H1 (cell line): Measurements from ENCODE around the gene UBE2E1. TPM values are rescaled to one million over a fixed set of nuclear protein-coding genes. Genes with fewer than 3 reads are reported as not detected.

Experiments
- CTCF ChIA-PET: fragments of 300-600 bp; sonication (Branson Sonifier 250); formaldehyde crosslinking; loops from one replicate; lab custom pipeline; 2021; ENCODE audit not compliant: partially characterized antibody; lab: Charles Lee
- POLR2A ChIA-PET: fragments of 300-600 bp; sonication (Branson Sonifier 250); formaldehyde crosslinking; loops from one replicate; lab custom pipeline; 2021; ENCODE audit warnings: inconsistent platforms; ENCODE audit not compliant: partially characterized antibody; lab: Charles Lee
- DNase-seq, 2 experiments: peaks; one replicate each; pipeline versions ENCODE4 v3.0.0 to v3.0.0-alpha.2; 2010 to 2022; ENCODE audit warnings: low spot score in 2 of 2, low read depth in 1 of 2, mixed read lengths in 1 of 2
- FAIRE-seq: peaks from 2 replicates; lab custom pipeline; 2011; peaks lifted over from hg19 to GRCh38; lab: Jason Lieb, UNC
- H2AFZ ChIP-seq: 2 replicates; pipeline ENCODE4 v1.8.1; 2012; ENCODE audit warnings: low read length, inconsistent platforms
- H2AK5ac ChIP-seq: 2 replicates; pipeline ENCODE4 v1.6.1; 2013; ENCODE audit warnings: low read depth, low read length
- H2BK120ac ChIP-seq: replicated peaks from 2 replicates; pipeline ENCODE3; 2013; ENCODE audit warnings: low read depth, low read length, inconsistent platforms
- H2BK12ac ChIP-seq: 2 replicates; pipeline ENCODE4 v1.6.1; 2013; ENCODE audit warnings: low read depth, low read length
- H2BK15ac ChIP-seq: 2 replicates; pipeline ENCODE4 v1.6.1; 2013; ENCODE audit warnings: low read length
- H2BK20ac ChIP-seq: 2 replicates; pipeline ENCODE4 v1.6.1; 2013; ENCODE audit warnings: low read length
- H2BK5ac ChIP-seq: 2 replicates; pipeline ENCODE4 v1.6.1; 2013; ENCODE audit warnings: low read depth, low read length
- H3K14ac ChIP-seq: 2 replicates; pipeline ENCODE4 v1.6.1; 2013; ENCODE audit warnings: inconsistent platforms; ENCODE audit not compliant: insufficient read length
- H3K18ac ChIP-seq: 2 replicates; pipeline ENCODE4 v1.6.1; 2013; ENCODE audit warnings: low read length; ENCODE audit errors: extremely low read depth
- H3K23ac ChIP-seq: 2 replicates; pipeline ENCODE4 v1.6.1; 2013; ENCODE audit warnings: inconsistent platforms; ENCODE audit not compliant: insufficient read length
- H3K23me2 ChIP-seq: 2 replicates; pipeline ENCODE4 v1.6.1; 2013; ENCODE audit warnings: low read depth, low read length
- H3K27ac ChIP-seq: 2 replicates; pipeline ENCODE4 v1.6.1; 2011; ENCODE audit warnings: low read depth, low read length, inconsistent platforms
- H3K27me3 ChIP-seq, 4 experiments: replicated peaks in 1 of 4; 1 replicate in 1 of 4; 2 replicates in 3 of 4; pipeline versions ENCODE4 v1.6.1 to v1.8.1; 2011 to 2013; ENCODE audit warnings: low read length in 3 of 4, mild to moderate bottlenecking in 3 of 4, inconsistent platforms in 2 of 4, mixed read lengths in 2 of 4, moderate library complexity in 1 of 4; ENCODE audit not compliant: control insufficient read depth in 3 of 4, insufficient read depth in 3 of 4; ENCODE audit errors: extremely low read depth in 1 of 4
- H3K36me3 ChIP-seq, 4 experiments: 2 replicates each; pipeline versions ENCODE4 v1.6.1 to v1.8.1; 2011 to 2013; ENCODE audit warnings: mild to moderate bottlenecking in 4 of 4, low read length in 3 of 4, moderate library complexity in 2 of 4, control low read depth in 1 of 4, inconsistent platforms in 1 of 4; ENCODE audit not compliant: insufficient read depth in 4 of 4, control insufficient read depth in 2 of 4
- H3K4ac ChIP-seq: replicated peaks from 2 replicates; pipeline ENCODE3; 2013; ENCODE audit warnings: low read length, low read depth, mixed read lengths, inconsistent platforms; ENCODE audit not compliant: insufficient read length
- H3K4me1 ChIP-seq, 4 experiments: replicated peaks in 1 of 4; 1 replicate in 1 of 4; 2 replicates in 3 of 4; pipeline versions ENCODE4 v1.6.1 to v1.8.1; 2011 to 2013; ENCODE audit warnings: low read length in 3 of 4, inconsistent platforms in 2 of 4, mixed read lengths in 1 of 4; ENCODE audit not compliant: insufficient read depth in 4 of 4, control insufficient read depth in 3 of 4
- H3K4me2 ChIP-seq, 2 experiments: 2 replicates each; pipeline versions ENCODE4 v1.6.1 to v1.8.1; 2011 to 2013; ENCODE audit warnings: low read depth in 2 of 2, low read length in 2 of 2, control low read depth in 1 of 2, inconsistent platforms in 1 of 2, mild to moderate bottlenecking in 1 of 2; ENCODE audit not compliant: insufficient read depth in 1 of 2
- H3K4me3 ChIP-seq, 4 experiments: fragments of 200-600, 300-600 bp in 1 of 4; sonication (generic), shearing (Covaris generic), sonication (Bioruptor Twin) in 1 of 4; 2 replicates each; pipeline versions ENCODE4 v1.5.1 to v1.8.1; 2011 to 2016; ENCODE audit warnings: low read length in 4 of 4, low read depth in 3 of 4, control low read depth in 2 of 4, inconsistent platforms in 2 of 4, mild to moderate bottlenecking in 2 of 4, mixed read lengths in 1 of 4, moderate library complexity in 1 of 4; ENCODE audit not compliant: insufficient read depth in 2 of 4; ENCODE audit errors: extremely low read depth in 1 of 4
- H3K56ac ChIP-seq: replicated peaks from 2 replicates; pipeline ENCODE3; 2013; ENCODE audit warnings: low read depth, mild to moderate bottlenecking, mixed read lengths, low read length, inconsistent platforms; ENCODE audit not compliant: insufficient read length
- H3K79me1 ChIP-seq: 2 replicates; pipeline ENCODE4 v1.6.1; 2013; ENCODE audit warnings: low read depth, low read length, control low read depth
- H3K79me2 ChIP-seq, 2 experiments: 2 replicates each; pipeline versions ENCODE4 v1.6.1 to v1.8.1; 2012 to 2013; ENCODE audit warnings: low read length in 2 of 2, mild to moderate bottlenecking in 2 of 2, inconsistent platforms in 1 of 2; ENCODE audit not compliant: insufficient read depth in 2 of 2, control insufficient read depth in 1 of 2
- H3K9ac ChIP-seq, 4 experiments: replicated peaks in 1 of 4; 1 replicate in 1 of 4; 2 replicates in 3 of 4; pipeline versions ENCODE4 v1.6.1 to v1.8.1; 2011 to 2013; ENCODE audit warnings: low read depth in 3 of 4, low read length in 3 of 4, control low read depth in 2 of 4, mild to moderate bottlenecking in 2 of 4, moderate library complexity in 2 of 4, inconsistent platforms in 1 of 4; ENCODE audit errors: extremely low read depth in 1 of 4
- H3K9me3 ChIP-seq, 2 experiments: 2 replicates each; pipeline versions ENCODE4 v1.6.1 to v1.8.1; 2012 to 2013; ENCODE audit warnings: mild to moderate bottlenecking in 2 of 2, moderate library complexity in 2 of 2, control low read depth in 1 of 2, inconsistent platforms in 1 of 2, low read depth in 1 of 2, low read length in 1 of 2, mixed read lengths in 1 of 2; ENCODE audit not compliant: insufficient read depth in 2 of 2
- H4K20me1 ChIP-seq, 2 experiments: replicated peaks in 1 of 2; 2 replicates each; pipeline versions ENCODE3 to v1.8.1; 2011 to 2013; ENCODE audit warnings: inconsistent platforms in 2 of 2, low read length in 2 of 2, mild to moderate bottlenecking in 1 of 2; ENCODE audit not compliant: insufficient read depth in 2 of 2, control insufficient read depth in 1 of 2
- H4K5ac ChIP-seq: 2 replicates; pipeline ENCODE4 v1.6.1; 2013; ENCODE audit warnings: low read length, low read depth, mixed read lengths, inconsistent platforms; ENCODE audit not compliant: insufficient read length
- H4K8ac ChIP-seq: 2 replicates; pipeline ENCODE4 v1.8.0; 2013; ENCODE audit warnings: mild to moderate bottlenecking, moderate library complexity, low read length, inconsistent platforms; ENCODE audit not compliant: insufficient read depth; ENCODE audit errors: extremely low read depth
- H4K91ac ChIP-seq: replicated peaks from 2 replicates; pipeline ENCODE3; 2013; ENCODE audit warnings: low read length, mixed read lengths, inconsistent platforms; ENCODE audit not compliant: insufficient read length
- EGR1 ChIP-seq: IDR thresholded peaks from 2 replicates; pipeline ENCODE4 v1.6.1; 2011; ENCODE audit warnings: low read depth, low read length, borderline replicate concordance
- GTF2F1 ChIP-seq: IDR thresholded peaks from 2 replicates; pipeline ENCODE4 v1.6.1; 2012; ENCODE audit warnings: low read depth, low read length, improper control_type of control experiment, borderline replicate concordance
- HDAC6 ChIP-seq: IDR thresholded peaks from one replicate; pipeline ENCODE4 v1.7.1; 2012; ENCODE audit warnings: low read depth, mild to moderate bottlenecking, inconsistent platforms, low read length, moderate library complexity
- KDM4A ChIP-seq: IDR thresholded peaks from one replicate; pipeline ENCODE4 v1.7.1; 2012; ENCODE audit warnings: low read depth, mild to moderate bottlenecking, moderate library complexity, low read length, inconsistent platforms; ENCODE audit not compliant: severe bottlenecking
- NANOG ChIP-seq: IDR thresholded peaks from 2 replicates; pipeline ENCODE4 v1.6.1; 2011; ENCODE audit warnings: low read length, low read depth, mild to moderate bottlenecking, inconsistent platforms; ENCODE audit not compliant: insufficient read depth, poor library complexity, severe bottlenecking
- POU5F1 ChIP-seq: IDR thresholded peaks from 2 replicates; pipeline ENCODE4 v1.6.1; 2011; ENCODE audit warnings: low read depth, mild to moderate bottlenecking, low read length, moderate library complexity
- SP1 ChIP-seq: IDR thresholded peaks from 2 replicates; pipeline ENCODE4 v1.6.1; 2011; ENCODE audit warnings: low read depth, low read length
- SP2 ChIP-seq: IDR thresholded peaks from 2 replicates; pipeline ENCODE4 v1.6.1; 2012; ENCODE audit warnings: mild to moderate bottlenecking, low read length, inconsistent platforms
- SRF ChIP-seq: IDR thresholded peaks from 2 replicates; pipeline ENCODE4 v1.6.1; 2011; ENCODE audit warnings: mild to moderate bottlenecking, low read depth, low read length, moderate library complexity
- SUZ12 ChIP-seq: fragments of 200-600 bp; sonication (generic); IDR thresholded peaks from 2 replicates; pipeline ENCODE4 v1.6.1; 2012; ENCODE audit warnings: mild to moderate bottlenecking, inconsistent platforms, low read length, moderate library complexity, mixed read lengths
- WGBS, 2 experiments: shearing (Covaris generic) in 1 of 2; methylation state at CpG; one replicate each; pipeline versions ENCODE4 v1.1.6 to v1.1.7; 2013 to 2015; ENCODE audit warnings: low lambda C conversion rate in 2 of 2, mixed read lengths in 2 of 2, inconsistent platforms in 1 of 2, low coverage in 1 of 2, missing lambda C conversion rate in 1 of 2; ENCODE audit not compliant: insufficient replicate concordance in 2 of 2, insufficient coverage in 1 of 2, insufficient read length in 1 of 2; ENCODE audit errors: extremely low coverage in 1 of 2, missing lambda C conversion rate in 1 of 2; 5-methylcytosine and 5-hydroxymethylcytosine counted together
- polyA plus RNA-seq, 7 experiments: library from polyadenylated mRNA; depleted of rRNA in 3 of 7; stranded (reverse) in 5 of 7; unstranded in 2 of 7; fragments of >200 nt in 5 of 7; fragments of 200-250 nt in 2 of 7; gene quantifications; 1 replicate in 5 of 7; 2 replicates in 1 of 7; 4 replicates in 1 of 7; pipeline versions ENCODE4 v1.2.1 to v1.2.3, GENCODE V29; 2011 to 2013; ENCODE audit warnings: missing spikeins in 2 of 7, mixed read lengths in 2 of 7
- total RNA-seq: library from RNA; stranded (reverse); fragmentation: NEBNext Ultra II Directional; extraction: Animal tissue kit (Norgen Biotek cat#: 25700); gene quantifications from 2 replicates; pipeline ENCODE4 v1.2.1, GENCODE V29; 2021
- TF ChIP-seq, protein P1 (sequence below): IDR thresholded peaks from 2 replicates; pipeline ENCODE4 v1.6.1; 2012; ENCODE audit warnings: inconsistent platforms
- TF ChIP-seq, protein P2 (sequence below), 3 experiments: IDR thresholded peaks; 1 replicate in 2 of 3; 2 replicates in 1 of 3; pipeline versions ENCODE4 v1.5.1 to v1.6.1; 2011; ENCODE audit warnings: low read length in 3 of 3, mild to moderate bottlenecking in 3 of 3, inconsistent platforms in 2 of 3, low read depth in 1 of 3, moderate library complexity in 1 of 3; ENCODE audit not compliant: insufficient read depth in 1 of 3; ENCODE audit errors: control extremely low read depth in 1 of 3

Gene UBE2E1
- total and polyA plus RNA-seq, 2 of the 8 experiments (the other 6 are each of a cell fraction or from before 2014, with no cell fraction given), result 109 to 141 TPM

- Histone ChIP-seq H3K9me3 (no peaks in the 10 kb centered on the region), H3K4me1 (no peaks in the 10 kb centered on the region), H3K56ac (no peak overlapping the region), H4K20me1 (no peaks in the 10 kb centered on the region), H2BK120ac (no peak overlapping the region), H4K91ac (no peak overlapping the region), H3K27me3 (no peaks in the 10 kb centered on the region), H2AK5ac (no peak overlapping the region), H3K9ac (no peak overlapping the region), H3K23ac (no peak overlapping the region), H3K79me2 (no peaks in the 10 kb centered on the region), H4K5ac (no peak overlapping the region), H2BK12ac (no peak overlapping the region), H2BK15ac (no peak overlapping the region), H3K14ac (no peak overlapping the region), H3K27ac (no peak overlapping the region), H3K4me3 (no peak overlapping the region), H2BK5ac (no peak overlapping the region), H3K4me2 (no peak overlapping the region), H3K4ac (no peak overlapping the region), H3K36me3 (no peaks in the 10 kb centered on the region), H2AFZ (no peak overlapping the region), H3K18ac (no peak overlapping the region), H2BK20ac (no peak overlapping the region), H4K8ac (no peak overlapping the region), H3K23me2 (no peaks in the 10 kb centered on the region), H3K79me1 (no peaks in the 10 kb centered on the region)
- WGBS, 2 experiments, result 95% methylated on average over 3 of the region's 3 CpGs; no CpG with 5 or more reads in 1 of the 2 experiments
- FAIRE-seq (no peak), DNase-seq (no peak)
- ChIA-PET POLR2A (interaction anchor here (0.9 kb wide), 1 partner anchor 138 kb away, joined by 3 read pairs; no protein-coding TSS in a partner anchor), CTCF (no interaction called here)
- TF ChIP-seq, protein P1, sequence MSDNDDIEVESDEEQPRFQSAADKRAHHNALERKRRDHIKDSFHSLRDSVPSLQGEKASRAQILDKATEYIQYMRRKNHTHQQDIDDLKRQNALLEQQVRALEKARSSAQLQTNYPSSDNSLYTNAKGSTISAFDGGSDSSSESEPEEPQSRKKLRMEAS, result no peak
- TF ChIP-seq, protein P2, sequence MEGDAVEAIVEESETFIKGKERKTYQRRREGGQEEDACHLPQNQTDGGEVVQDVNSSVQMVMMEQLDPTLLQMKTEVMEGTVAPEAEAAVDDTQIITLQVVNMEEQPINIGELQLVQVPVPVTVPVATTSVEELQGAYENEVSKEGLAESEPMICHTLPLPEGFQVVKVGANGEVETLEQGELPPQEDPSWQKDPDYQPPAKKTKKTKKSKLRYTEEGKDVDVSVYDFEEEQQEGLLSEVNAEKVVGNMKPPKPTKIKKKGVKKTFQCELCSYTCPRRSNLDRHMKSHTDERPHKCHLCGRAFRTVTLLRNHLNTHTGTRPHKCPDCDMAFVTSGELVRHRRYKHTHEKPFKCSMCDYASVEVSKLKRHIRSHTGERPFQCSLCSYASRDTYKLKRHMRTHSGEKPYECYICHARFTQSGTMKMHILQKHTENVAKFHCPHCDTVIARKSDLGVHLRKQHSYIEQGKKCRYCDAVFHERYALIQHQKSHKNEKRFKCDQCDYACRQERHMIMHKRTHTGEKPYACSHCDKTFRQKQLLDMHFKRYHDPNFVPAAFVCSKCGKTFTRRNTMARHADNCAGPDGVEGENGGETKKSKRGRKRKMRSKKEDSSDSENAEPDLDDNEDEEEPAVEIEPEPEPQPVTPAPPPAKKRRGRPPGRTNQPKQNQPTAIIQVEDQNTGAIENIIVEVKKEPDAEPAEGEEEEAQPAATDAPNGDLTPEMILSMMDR (IDR thresholded peaks at IDR 0.05; ENCODE audit: control extremely low read depth in 1 of 3, insufficient read depth in 1 of 3, low read depth in 1 of 3, low read length in 3 of 3), result no peak
- TF ChIP-seq SP2 (no peak), HDAC6 (no peak), KDM4A (no peak), SP1 (no peak), POU5F1 (no peak), GTF2F1 (no peak), SRF (no peak), SUZ12 (no peak), EGR1 (no peak), NANOG (no peak)
Measured at GRCh38 chr3:23779841-23780240, 25.9 kb upstream of the UBE2E1 start.
